Neural crest cell (in vitro differentiated cells): ENCODE data around the gene CALR3. TPM values are rescaled to one million over a fixed set of nuclear protein-coding genes. Genes with fewer than 3 reads are reported as not detected.

Experiments
- DNase-seq: peaks from one replicate; pipeline ENCODE4 v3.0.0; 2021; ENCODE audit warnings: low read depth, mixed read lengths, low spot score
- H3K27ac Mint-ChIP-seq: one replicate; pipeline ENCODE4 v1.8.0; 2021; ENCODE audit warnings: mild to moderate bottlenecking, mixed read lengths; ENCODE audit not compliant: unreplicated experiment
- H3K27me3 Mint-ChIP-seq: 2 replicates; pipeline ENCODE4 v1.8.0; 2021; ENCODE audit warnings: low read depth, mild to moderate bottlenecking, mixed read lengths
- H3K36me3 Mint-ChIP-seq: 2 replicates; pipeline ENCODE4 v1.8.0; 2021; ENCODE audit warnings: low read depth, mild to moderate bottlenecking, mixed read lengths
- H3K4me1 Mint-ChIP-seq: 2 replicates; pipeline ENCODE4 v1.8.0; 2021; ENCODE audit warnings: mixed read lengths
- H3K4me3 Mint-ChIP-seq: one replicate; pipeline ENCODE4 v1.8.0; 2021; ENCODE audit warnings: mild to moderate bottlenecking, mixed read lengths
- H3K9me3 Mint-ChIP-seq: 2 replicates; pipeline ENCODE4 v1.8.0; 2021; ENCODE audit warnings: mixed read lengths
- total RNA-seq: library from RNA; stranded (reverse); gene quantifications from 2 replicates; pipeline ENCODE4 v1.2.1, GENCODE V29; 2021
- TF ChIP-seq, protein P1 (sequence below): fragments of 200-600 bp; sonication (generic); conservative IDR thresholded peaks from 2 replicates; pipeline ENCODE4 v1.5.0; 2021; ENCODE audit warnings: antibody characterized with exemption, mild to moderate bottlenecking

The CALR3 gene
- total RNA-seq, 1 donor from 2014 or later, result not detected

DNA sequence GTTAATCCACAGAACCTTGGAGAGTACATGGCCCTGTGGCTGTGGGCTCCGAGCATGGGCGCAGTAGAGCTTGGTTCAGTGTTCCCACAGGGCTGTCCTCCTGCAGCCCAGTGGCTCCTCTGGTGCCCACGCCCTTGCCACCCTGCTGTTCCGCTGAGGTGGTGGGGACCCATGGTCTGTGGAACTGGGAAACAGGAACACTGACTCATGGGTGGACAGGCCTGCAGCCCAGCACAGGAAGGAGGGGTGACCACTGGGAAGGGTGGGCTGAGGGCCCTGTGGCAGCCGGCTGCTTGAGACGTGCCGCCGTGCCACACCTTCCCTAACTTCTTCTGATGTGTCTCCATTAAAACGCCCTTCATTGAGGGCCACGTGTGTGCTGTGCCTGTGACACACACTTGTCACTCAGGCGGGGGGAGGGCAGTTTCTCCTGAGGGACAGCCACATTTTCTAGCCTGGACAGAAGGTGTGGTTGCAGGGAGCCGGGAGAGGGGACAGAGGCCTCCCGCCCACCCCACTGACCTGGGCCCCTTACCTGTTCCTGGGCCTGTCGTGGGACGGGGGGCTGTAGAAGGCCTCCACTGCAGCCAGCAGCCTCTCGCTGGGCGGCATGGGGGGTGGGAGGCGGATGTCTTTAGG, 25.1 kb upstream of the CALR3 start:
- H3K27ac Mint-ChIP-seq, result no peak overlapping the region

DNA sequence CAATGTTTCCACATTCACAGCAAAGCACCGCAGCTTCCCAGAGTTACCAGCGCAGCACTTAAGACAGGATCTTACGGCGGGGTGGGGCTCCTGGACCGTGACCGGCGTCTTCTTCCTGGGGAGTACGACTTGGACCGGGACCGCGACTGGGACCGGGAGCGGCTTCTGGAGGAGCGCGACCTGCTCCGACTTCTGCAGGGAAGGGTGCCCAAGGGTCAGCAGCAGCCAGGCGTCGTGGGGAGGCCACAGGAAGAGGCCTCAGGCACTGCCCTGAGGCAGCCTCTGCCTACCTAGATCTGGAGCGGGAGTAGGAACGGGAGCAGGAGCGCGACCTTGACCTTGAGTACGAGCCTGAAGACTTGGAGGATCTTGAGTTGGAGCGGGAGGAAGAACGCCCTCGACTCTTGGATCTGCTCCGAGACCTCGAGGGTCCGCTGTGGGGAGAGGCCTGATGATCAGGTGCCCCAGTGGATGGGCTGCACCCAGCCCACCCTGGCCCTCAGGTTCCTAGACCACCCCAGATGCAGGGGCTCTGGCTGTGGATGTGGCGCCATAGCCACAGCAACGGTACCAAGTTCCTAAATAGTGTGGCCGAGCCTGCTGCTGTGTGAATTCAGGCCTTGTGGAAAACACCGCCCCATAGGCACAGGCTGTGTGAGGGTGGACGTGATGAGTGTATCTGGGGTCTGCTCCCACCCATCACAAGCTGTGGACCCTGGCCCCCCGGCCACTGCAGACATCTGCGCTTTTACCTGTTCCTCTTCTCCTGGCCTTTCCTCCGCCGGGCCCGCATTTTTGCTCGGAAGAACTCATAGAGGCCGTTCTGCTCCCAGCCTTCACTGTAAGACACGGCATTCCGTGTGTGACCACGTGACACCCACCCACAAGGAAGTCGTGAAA, 24.4 kb upstream of the CALR3 start:
- Mint-ChIP-seq H3K9me3 (no peaks in the 10 kb centered on the region), H3K27me3 (no peaks in the 10 kb centered on the region), H3K4me3 (no peak overlapping the region), H3K4me1 (no peaks in the 10 kb centered on the region), H3K27ac (peak overlapping the region; percentile 50), H3K36me3 (peaks cover 16% of the 10 kb centered on the region)
- DNase-seq, result no peak
- TF ChIP-seq, protein P1, sequence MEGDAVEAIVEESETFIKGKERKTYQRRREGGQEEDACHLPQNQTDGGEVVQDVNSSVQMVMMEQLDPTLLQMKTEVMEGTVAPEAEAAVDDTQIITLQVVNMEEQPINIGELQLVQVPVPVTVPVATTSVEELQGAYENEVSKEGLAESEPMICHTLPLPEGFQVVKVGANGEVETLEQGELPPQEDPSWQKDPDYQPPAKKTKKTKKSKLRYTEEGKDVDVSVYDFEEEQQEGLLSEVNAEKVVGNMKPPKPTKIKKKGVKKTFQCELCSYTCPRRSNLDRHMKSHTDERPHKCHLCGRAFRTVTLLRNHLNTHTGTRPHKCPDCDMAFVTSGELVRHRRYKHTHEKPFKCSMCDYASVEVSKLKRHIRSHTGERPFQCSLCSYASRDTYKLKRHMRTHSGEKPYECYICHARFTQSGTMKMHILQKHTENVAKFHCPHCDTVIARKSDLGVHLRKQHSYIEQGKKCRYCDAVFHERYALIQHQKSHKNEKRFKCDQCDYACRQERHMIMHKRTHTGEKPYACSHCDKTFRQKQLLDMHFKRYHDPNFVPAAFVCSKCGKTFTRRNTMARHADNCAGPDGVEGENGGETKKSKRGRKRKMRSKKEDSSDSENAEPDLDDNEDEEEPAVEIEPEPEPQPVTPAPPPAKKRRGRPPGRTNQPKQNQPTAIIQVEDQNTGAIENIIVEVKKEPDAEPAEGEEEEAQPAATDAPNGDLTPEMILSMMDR, result no peak

More for the DNA sequence above, 25.1 kb upstream of the CALR3 start:
- H3K4me1 Mint-ChIP-seq, result no peaks in the 10 kb centered on the region
- no peaks in the 10 kb centered on the region for H3K27me3 Mint-ChIP-seq
- H3K4me3 Mint-ChIP-seq, result peak overlapping the region; percentile 49
- H3K36me3 Mint-ChIP-seq, result peaks cover 16% of the 10 kb centered on the region
- no peaks in the 10 kb centered on the region for H3K9me3 Mint-ChIP-seq
- DNase-seq, result no peak
- TF ChIP-seq, protein P1, result no peak

DNA sequence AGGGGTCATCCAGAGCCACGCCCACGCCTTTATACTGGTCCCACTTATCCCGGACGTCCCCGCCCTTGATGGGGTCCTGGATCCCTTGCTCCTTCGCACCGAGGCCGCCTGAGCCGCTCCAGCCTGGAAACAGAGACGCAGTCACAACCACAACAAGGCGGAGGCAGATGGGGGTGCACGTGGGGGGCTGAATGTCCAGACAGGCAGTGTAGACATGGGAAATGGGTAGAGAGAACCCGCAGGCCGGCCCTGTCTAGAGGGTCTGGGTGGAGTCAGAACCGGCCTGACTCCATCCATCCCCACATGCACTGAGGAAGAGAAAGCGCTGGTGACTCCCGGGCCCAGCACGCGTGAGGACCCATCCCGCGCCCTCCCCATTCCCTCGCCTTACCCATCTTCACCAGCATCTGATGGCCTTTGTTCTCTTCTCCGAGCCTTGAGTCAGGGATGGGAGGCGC, 23.3 kb upstream of the CALR3 start:
- Mint-ChIP-seq H3K27ac (no peak overlapping the region), H3K4me1 (no peaks in the 10 kb centered on the region), H3K27me3 (no peaks in the 10 kb centered on the region), H3K4me3 (no peak overlapping the region), H3K36me3 (peaks cover 16% of the 10 kb centered on the region), H3K9me3 (no peaks in the 10 kb centered on the region)
- TF ChIP-seq, protein P1, result no peak
- DNase-seq, result no peak

DNA sequence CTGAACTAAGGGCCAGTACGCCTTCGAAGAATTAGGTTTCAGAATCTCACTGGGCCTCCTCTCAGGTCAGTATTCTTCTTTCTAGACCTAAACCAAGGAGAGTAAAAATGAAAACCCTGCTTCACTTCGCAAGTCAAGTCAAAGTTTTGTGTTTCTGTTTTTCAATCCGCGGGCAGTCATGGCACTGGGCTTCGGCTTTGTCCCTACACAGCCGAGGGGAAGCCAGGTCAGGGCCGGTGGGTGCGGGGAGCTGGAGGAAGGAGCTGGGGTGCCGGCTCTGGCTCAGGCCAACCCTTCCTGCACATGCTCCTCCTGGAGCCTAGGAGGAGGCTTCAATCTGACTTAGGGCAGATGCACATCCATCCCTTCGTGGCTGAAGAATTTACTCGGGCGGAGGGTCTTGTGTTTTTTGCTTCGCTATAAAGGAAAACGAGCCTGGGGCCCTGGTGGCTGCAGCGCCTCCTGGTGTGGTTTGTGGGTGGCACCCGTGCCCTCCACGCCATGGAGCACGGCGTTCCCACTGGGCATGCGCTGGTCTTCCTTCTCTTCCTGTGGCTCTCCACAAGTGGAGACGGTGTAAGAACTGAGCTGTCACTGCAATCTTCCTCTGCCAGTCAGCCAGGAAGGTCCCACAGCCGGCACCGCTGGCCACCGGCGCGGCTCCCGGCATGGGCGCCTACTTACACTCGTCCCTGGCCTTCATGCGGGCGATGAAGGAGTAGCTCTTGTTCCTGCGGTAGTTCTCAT, 22.7 kb upstream of the CALR3 start:
- Mint-ChIP-seq H3K27ac (no peak overlapping the region), H3K9me3 (no peaks in the 10 kb centered on the region), H3K36me3 (peaks cover 10% of the 10 kb centered on the region), H3K4me3 (peak overlapping the region; percentile 44), H3K4me1 (no peaks in the 10 kb centered on the region), H3K27me3 (no peaks in the 10 kb centered on the region)
- DNase-seq, result no peak
- TF ChIP-seq, protein P1, result peak; percentile 19

DNA sequence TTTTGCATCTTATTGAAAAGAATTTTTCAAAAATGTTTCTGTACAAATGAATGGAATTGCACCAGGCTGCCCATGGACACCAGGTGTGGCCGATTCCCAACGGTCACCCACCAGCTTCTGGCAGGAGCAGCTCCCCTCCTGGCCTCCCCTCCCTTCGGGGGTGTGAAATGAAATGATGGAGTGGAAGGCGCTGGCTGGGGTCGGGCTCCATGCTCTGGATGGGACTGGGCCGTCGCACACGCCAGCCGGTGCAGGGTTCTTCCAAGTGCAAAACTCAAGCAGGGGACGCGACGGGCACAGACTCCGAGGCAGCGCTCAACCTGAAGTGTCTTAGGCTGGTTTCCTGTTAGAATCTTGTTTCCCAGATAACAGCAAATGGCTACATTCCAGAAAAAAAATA, 22.1 kb upstream of the CALR3 start:
- TF ChIP-seq, protein P1, result no peak
- no peaks in the 10 kb centered on the region for H3K9me3 Mint-ChIP-seq
- DNase-seq, result no peak
- H3K4me3 Mint-ChIP-seq, result peak overlapping the region; percentile 44
- H3K27ac Mint-ChIP-seq, result no peak overlapping the region
- H3K27me3 Mint-ChIP-seq, result no peaks in the 10 kb centered on the region
- peaks cover 8% of the 10 kb centered on the region for H3K36me3 Mint-ChIP-seq
- no peaks in the 10 kb centered on the region for H3K4me1 Mint-ChIP-seq
